Natural killer cell (primary cell): ENCODE data around the gene HDAC4. TPM values are rescaled to one million over a fixed set of nuclear protein-coding genes. Genes with fewer than 3 reads are reported as not detected.
A peak's percentile ranks its signal among the peaks of the same experiment; 100 is the strongest.

ENCODE experiments used
- ATAC-seq, 3 donors: fragments of 150-1000 bp in 2 of 3; fragments of 200-7000 bp in 1 of 3; cut with Tn5 transposase; 1 replicate in 1 of 3; 2 replicates in 2 of 3; pipeline ENCODE4 v1.10.0; 2021; ENCODE audit warnings: mild to moderate bottlenecking in 2 of 3, moderate library complexity in 2 of 3
- DNase-seq, 2 donors: peaks; one replicate each; pipeline versions ENCODE4 v3.0.0 to v3.0.0-alpha.2; 2013 to 2021; ENCODE audit warnings: mixed read lengths in 1 of 2
- H3K27ac ChIP-seq: one replicate; pipeline ENCODE4 v1.5.1; 2013; ENCODE audit warnings: mild to moderate bottlenecking, low read length
- H3K27me3 ChIP-seq: one replicate; pipeline ENCODE4 v1.6.1; 2013; ENCODE audit warnings: low read length; ENCODE audit not compliant: control insufficient read depth, insufficient read depth
- H3K36me3 ChIP-seq: one replicate; pipeline ENCODE4 v1.6.1; 2013; ENCODE audit warnings: low read length; ENCODE audit not compliant: control insufficient read depth, insufficient read depth
- H3K4me1 ChIP-seq: one replicate; pipeline ENCODE4 v1.6.1; 2013; ENCODE audit warnings: low read length; ENCODE audit not compliant: control insufficient read depth, insufficient read depth
- H3K4me3 ChIP-seq: one replicate; pipeline ENCODE4 v1.5.1; 2013; ENCODE audit warnings: low read length
- H3K9me3 ChIP-seq: one replicate; pipeline ENCODE4 v1.6.1; 2013; ENCODE audit warnings: low read length; ENCODE audit not compliant: control insufficient read depth, insufficient read depth
- H3K27ac Mint-ChIP-seq, 2 donors: one replicate each; pipeline ENCODE4 v1.8.0; 2022; ENCODE audit warnings: mild to moderate bottlenecking in 2 of 2, mixed read lengths in 2 of 2, moderate library complexity in 1 of 2
- H3K27me3 Mint-ChIP-seq, 2 donors: one replicate each; pipeline ENCODE4 v1.8.0; 2022; ENCODE audit warnings: low read depth in 2 of 2, mixed read lengths in 2 of 2
- H3K36me3 Mint-ChIP-seq: one replicate; pipeline ENCODE4 v1.8.0; 2022; ENCODE audit warnings: mixed read lengths
- H3K4me1 Mint-ChIP-seq, 2 donors: one replicate each; pipeline ENCODE4 v1.8.0; 2022; ENCODE audit warnings: mixed read lengths in 2 of 2
- H3K4me3 Mint-ChIP-seq: one replicate; pipeline ENCODE4 v1.8.0; 2022; ENCODE audit warnings: mild to moderate bottlenecking, moderate library complexity, mixed read lengths
- H3K9me3 Mint-ChIP-seq, 2 donors: one replicate each; pipeline ENCODE4 v1.8.0; 2022; ENCODE audit warnings: mixed read lengths in 2 of 2
- CTCF ChIP-seq: fragments of 200-600 bp; IDR thresholded peaks from one replicate; pipeline ENCODE4 v1.8.0; 2022; ENCODE audit warnings: antibody characterized with exemption
- WGBS: methylation state at CpG from one replicate; pipeline ENCODE4 v1.1.7; 2013; ENCODE audit warnings: missing lambda C conversion rate; ENCODE audit not compliant: insufficient coverage; 5-methylcytosine and 5-hydroxymethylcytosine counted together
- intact Hi-C: fragments of 100-400 bp; cut with micrococcal nuclease; formaldehyde crosslinking; loops from one replicate; pipeline ENCODE4 v1.14.2; 2022
- total RNA-seq, 4 donors: library from RNA; stranded (reverse); fragments of 120-200 nt in 1 of 4; gene quantifications; one replicate each; pipeline versions ENCODE4 v1.2.3 to v1.2.4, GENCODE V29; 2013 to 2022

HDAC4 gene
- total RNA-seq, 3 donors from 2014 or later (not counting 1 experiment from before 2014, with no cell fraction given) = 74.9 to 105 (median 100) TPM

GRCh38 chr2:239263669-239264491 is 136.9 kb downstream of the HDAC4 start:
- ATAC-seq (no peak), DNase-seq (no peak)
- no peaks in the 10 kb centered on the region for H3K27me3 ChIP-seq
- Mint-ChIP-seq H3K27me3 (no peaks in the 10 kb centered on the region), H3K4me3 (peak overlapping the region; percentile 64), H3K9me3 (no peaks in the 10 kb centered on the region), H3K27ac (peak overlapping the region; percentile 46 to 99), H3K36me3 (no peaks in the 10 kb centered on the region), H3K4me1 (peaks cover 80 to 92% of the 10 kb centered on the region in 2 donors)
- peak overlapping the region; percentile 91 for H3K27ac ChIP-seq
- H3K36me3 ChIP-seq = no peaks in the 10 kb centered on the region
- no peak for TF ChIP-seq CTCF
- intact Hi-C loops = loop anchor here (10.0 kb wide), 1 partner anchor 361 kb away; no protein-coding TSS in a partner anchor
- H3K4me1 ChIP-seq = peaks cover 96% of the 10 kb centered on the region
- no peaks in the 10 kb centered on the region for H3K9me3 ChIP-seq
- no peak overlapping the region for H3K4me3 ChIP-seq
- WGBS = 82% methylated on average over 28 of the region's 28 CpGs

- Histone ChIP-seq H3K36me3 (no peaks in the 10 kb centered on the region), H3K4me1 (peaks cover 91% of the 10 kb centered on the region), H3K9me3 (no peaks in the 10 kb centered on the region), H3K27me3 (no peaks in the 10 kb centered on the region), H3K27ac (no peak overlapping the region), H3K4me3 (no peak overlapping the region)
- H3K27ac Mint-ChIP-seq = peak overlapping the region; percentile 43 to 68
- no peak for TF ChIP-seq CTCF
- H3K4me3 Mint-ChIP-seq = peak overlapping the region; percentile 9
- H3K36me3 Mint-ChIP-seq = no peaks in the 10 kb centered on the region
- peaks cover 80 to 92% of the 10 kb centered on the region in 2 donors for H3K4me1 Mint-ChIP-seq
- H3K9me3 Mint-ChIP-seq = no peaks in the 10 kb centered on the region
- intact Hi-C loops = loop anchor here (10.0 kb wide), 1 partner anchor 362 kb away; no protein-coding TSS in a partner anchor
- no peak for ATAC-seq
- H3K27me3 Mint-ChIP-seq = no peaks in the 10 kb centered on the region
- DNase-seq = no peak
- 90% methylated on average over 12 of the region's 14 CpGs for WGBS
These were observed 137.6 kb downstream of the HDAC4 start for GRCh38 chr2:239263231-239263630.

DNA sequence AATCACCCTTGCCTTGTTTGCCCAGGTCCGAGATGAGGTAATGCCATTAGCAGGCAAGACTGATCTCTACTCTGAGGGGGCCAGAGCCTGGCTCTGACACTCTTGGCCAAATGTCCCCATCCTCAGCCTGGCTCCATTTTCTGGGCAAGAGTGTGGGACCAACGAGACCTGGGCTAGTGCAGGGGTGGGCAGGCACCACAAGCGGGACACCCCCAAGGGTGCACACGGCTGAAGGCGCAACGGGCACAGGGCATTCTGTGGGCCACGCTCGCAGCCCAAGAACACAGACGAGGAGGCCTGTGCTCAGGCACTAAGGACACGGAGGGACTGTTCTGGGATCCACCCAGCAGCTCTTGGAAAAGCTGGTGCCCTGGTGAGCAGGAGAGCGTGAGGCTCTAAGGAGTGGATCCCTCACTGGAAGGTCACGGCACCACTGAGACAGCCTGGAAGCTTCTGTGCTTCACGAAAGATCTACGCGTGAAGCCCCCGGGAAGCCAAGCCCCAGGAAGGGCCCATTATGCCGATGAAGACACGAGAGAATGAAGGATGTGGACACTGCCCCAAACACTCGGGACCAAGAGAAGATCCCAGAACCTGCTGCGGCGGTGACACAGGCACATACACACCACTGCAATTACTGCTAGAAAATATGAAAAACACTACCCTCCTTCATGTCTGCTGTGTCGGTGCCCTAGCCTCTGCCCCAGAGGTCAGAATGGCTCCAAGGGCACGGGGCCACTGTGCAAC is 138.2 kb downstream of the HDAC4 start:
- no peak for DNase-seq

More for the DNA sequence above, 138.2 kb downstream of the HDAC4 start:
- peaks cover 0 to 1% of the 10 kb centered on the region in 2 donors for H3K9me3 Mint-ChIP-seq
- H3K27ac Mint-ChIP-seq = no peak overlapping the region
- intact Hi-C loops = loop anchor here (10.0 kb wide), 1 partner anchor 362 kb away; no protein-coding TSS in a partner anchor
- H3K36me3 Mint-ChIP-seq = peaks cover 3% of the 10 kb centered on the region
- Histone ChIP-seq H3K27ac (no peak overlapping the region), H3K4me1 (peaks cover 88% of the 10 kb centered on the region), H3K9me3 (no peaks in the 10 kb centered on the region), H3K27me3 (no peaks in the 10 kb centered on the region), H3K36me3 (no peaks in the 10 kb centered on the region), H3K4me3 (no peak overlapping the region)
- ATAC-seq = no peak
- 96% methylated on average over 23 of the region's 23 CpGs for WGBS
- no peak for TF ChIP-seq CTCF
- H3K4me1 Mint-ChIP-seq = peaks cover 80 to 92% of the 10 kb centered on the region in 2 donors
- no peak overlapping the region for H3K4me3 Mint-ChIP-seq
- no peaks in the 10 kb centered on the region for H3K27me3 Mint-ChIP-seq
